H9 (cell line): ENCODE data around the gene POU2AF1. TPM values are rescaled to one million over a fixed set of nuclear protein-coding genes. Genes with fewer than 3 reads are reported as not detected.

Source experiments
- DNase-seq: peaks from one replicate; pipeline ENCODE4 v3.0.0-alpha.2; 2017
- H2AFZ ChIP-seq: one replicate; pipeline ENCODE4 v1.6.1; 2013; ENCODE audit warnings: mild to moderate bottlenecking, low read length, control low read depth, moderate library complexity
- H2AK5ac ChIP-seq: 2 replicates; pipeline ENCODE4 v1.6.1; 2013; ENCODE audit warnings: low read length, control low read depth, mixed read lengths; ENCODE audit not compliant: insufficient read length
- H2BK120ac ChIP-seq: one replicate; pipeline ENCODE4 v1.6.1; 2013; ENCODE audit warnings: low read depth, mild to moderate bottlenecking, low read length, control low read depth, inconsistent platforms; ENCODE audit not compliant: poor library complexity, severe bottlenecking
- H2BK12ac ChIP-seq: 2 replicates; pipeline ENCODE4 v1.6.1; 2013; ENCODE audit warnings: low read length, control low read depth, mixed read lengths, low read depth; ENCODE audit not compliant: insufficient read length
- H2BK15ac ChIP-seq: 2 replicates; pipeline ENCODE4 v1.6.1; 2013; ENCODE audit warnings: low read depth, low read length, control low read depth
- H2BK20ac ChIP-seq: one replicate; pipeline ENCODE4 v1.6.1; 2013; ENCODE audit warnings: low read depth, mild to moderate bottlenecking, low read length, control low read depth, inconsistent platforms; ENCODE audit not compliant: poor library complexity, severe bottlenecking
- H2BK5ac ChIP-seq: 2 replicates; pipeline ENCODE4 v1.6.1; 2013; ENCODE audit warnings: low read length, control low read depth, mixed read lengths; ENCODE audit not compliant: insufficient read length
- H3K14ac ChIP-seq: 2 replicates; pipeline ENCODE4 v1.6.1; 2013; ENCODE audit warnings: low read length, control low read depth; ENCODE audit not compliant: insufficient read depth
- H3K18ac ChIP-seq: 2 replicates; pipeline ENCODE4 v1.6.1; 2013; ENCODE audit warnings: low read depth, mild to moderate bottlenecking, mixed read lengths, low read length, control low read depth; ENCODE audit not compliant: insufficient read length
- H3K23ac ChIP-seq: 2 replicates; pipeline ENCODE4 v1.6.1; 2013; ENCODE audit warnings: low read length, control low read depth, mixed read lengths, low read depth; ENCODE audit not compliant: insufficient read length
- H3K23me2 ChIP-seq: 2 replicates; pipeline ENCODE4 v1.6.1; 2013; ENCODE audit warnings: low read depth, mild to moderate bottlenecking, mixed read lengths, low read length, control low read depth; ENCODE audit not compliant: insufficient read length, poor library complexity, severe bottlenecking
- H3K27ac ChIP-seq: 2 replicates; pipeline ENCODE4 v1.5.1; 2013; ENCODE audit warnings: low read length, control low read depth, mixed read lengths, low read depth; ENCODE audit not compliant: insufficient read length
- H3K27me3 ChIP-seq: 2 replicates; pipeline ENCODE4 v1.6.1; 2013; ENCODE audit warnings: low read length, control low read depth, inconsistent platforms; ENCODE audit not compliant: insufficient read depth
- H3K4ac ChIP-seq: 2 replicates; pipeline ENCODE4 v1.6.1; 2013; ENCODE audit warnings: low read depth, mild to moderate bottlenecking, control low read depth, inconsistent platforms, low read length, moderate library complexity
- H3K4me1 ChIP-seq: 2 replicates; pipeline ENCODE4 v1.6.1; 2013; ENCODE audit warnings: low read length, control low read depth, inconsistent platforms; ENCODE audit not compliant: insufficient read depth
- H3K4me2 ChIP-seq: 2 replicates; pipeline ENCODE4 v1.6.1; 2013; ENCODE audit warnings: low read length, control low read depth, mixed read lengths; ENCODE audit not compliant: insufficient read length, insufficient read depth
- H3K56ac ChIP-seq: 2 replicates; pipeline ENCODE4 v1.6.1; 2013; ENCODE audit warnings: low read depth, mild to moderate bottlenecking, mixed read lengths, low read length, control low read depth; ENCODE audit not compliant: insufficient read length
- H3K79me1 ChIP-seq: 2 replicates; pipeline ENCODE4 v1.6.1; 2013; ENCODE audit warnings: low read depth, mild to moderate bottlenecking, moderate library complexity, low read length, control low read depth, inconsistent platforms; ENCODE audit not compliant: insufficient read depth, poor library complexity, severe bottlenecking
- H3K79me2 ChIP-seq: 2 replicates; pipeline ENCODE4 v1.6.1; 2013; ENCODE audit warnings: low read length, control low read depth, inconsistent platforms; ENCODE audit not compliant: insufficient read depth
- H3K9ac ChIP-seq: 2 replicates; pipeline ENCODE4 v1.6.1; 2013; ENCODE audit warnings: low read length, control low read depth, mixed read lengths; ENCODE audit not compliant: insufficient read length; ENCODE audit errors: extremely low read depth
- H3K9me3 ChIP-seq: one replicate; pipeline ENCODE4 v1.6.1; 2013; ENCODE audit warnings: low read depth, low read length, inconsistent platforms; ENCODE audit not compliant: control insufficient read depth
- H3T11ph ChIP-seq: one replicate; pipeline ENCODE4 v1.6.1; 2013; ENCODE audit warnings: mild to moderate bottlenecking, low read length, control low read depth, inconsistent platforms
- H4K20me1 ChIP-seq: one replicate; pipeline ENCODE4 v1.6.1; 2013; ENCODE audit not compliant: control insufficient read depth, insufficient read length, insufficient read depth
- H4K5ac ChIP-seq: 2 replicates; pipeline ENCODE4 v1.6.1; 2013; ENCODE audit warnings: low read depth, mild to moderate bottlenecking, mixed read lengths, low read length, control low read depth; ENCODE audit not compliant: insufficient read length
- H4K8ac ChIP-seq: replicated peaks from 2 replicates; pipeline ENCODE4 v1.6.1; 2013; ENCODE audit warnings: low read length, control low read depth, mixed read lengths, low read depth; ENCODE audit not compliant: insufficient read length
- H4K91ac ChIP-seq: 2 replicates; pipeline ENCODE4 v1.6.1; 2013; ENCODE audit warnings: low read depth, mild to moderate bottlenecking, moderate library complexity, mixed read lengths, low read length, control low read depth; ENCODE audit not compliant: insufficient read length
- H3K27ac Mint-ChIP-seq, 3 experiments: 2 replicates in 2 of 3; 3 replicates in 1 of 3; pipeline ENCODE4 v1.8.0; 2020 to 2021; ENCODE audit warnings: mixed read lengths in 3 of 3, mild to moderate bottlenecking in 1 of 3, moderate library complexity in 1 of 3
- H3K27me3 Mint-ChIP-seq: 2 replicates; pipeline ENCODE4 v1.8.0; 2021; ENCODE audit warnings: low read depth, mild to moderate bottlenecking, moderate library complexity, mixed read lengths
- H3K36me3 Mint-ChIP-seq, 3 experiments: 2 replicates in 2 of 3; 3 replicates in 1 of 3; pipeline ENCODE4 v1.8.0; 2020 to 2021; ENCODE audit warnings: low read depth in 3 of 3, mixed read lengths in 3 of 3; ENCODE audit not compliant: insufficient read depth in 1 of 3
- H3K4me1 Mint-ChIP-seq, 2 experiments: 2 replicates each; pipeline ENCODE4 v1.8.0; 2020; ENCODE audit warnings: mixed read lengths in 2 of 2
- H3K4me3 Mint-ChIP-seq, 2 experiments: 2 replicates in 1 of 2; 3 replicates in 1 of 2; pipeline ENCODE4 v1.8.0; 2020 to 2021; ENCODE audit warnings: mild to moderate bottlenecking in 2 of 2, mixed read lengths in 2 of 2, moderate library complexity in 1 of 2
- H3K9me3 Mint-ChIP-seq, 2 experiments: 2 replicates in 1 of 2; 3 replicates in 1 of 2; pipeline ENCODE4 v1.8.0; 2020; ENCODE audit warnings: mild to moderate bottlenecking in 2 of 2, mixed read lengths in 2 of 2, moderate library complexity in 1 of 2
- CTCF ChIP-seq: fragments of 200-600 bp; sonication (generic); conservative IDR thresholded peaks from 3 replicates; pipeline ENCODE4 v1.8.0; 2021; ENCODE audit warnings: antibody characterized with exemption, mild to moderate bottlenecking
- WGBS: extraction: QIAGEN DNeasy Blood & Tissue Kit; methylation state at CpG from one replicate; pipeline ENCODE4 v1.1.7; 2013; ENCODE audit warnings: missing lambda C conversion rate, low lambda C conversion rate, mixed read lengths; ENCODE audit not compliant: insufficient read length; ENCODE audit errors: extremely low coverage; 5-methylcytosine and 5-hydroxymethylcytosine counted together
- total RNA-seq: library from RNA; stranded (reverse); gene quantifications from 2 replicates; pipeline ENCODE4 v1.2.1, GENCODE V29; 2021

The POU2AF1 gene
- total RNA-seq, 1 experiment from 2014 or later, result not detected

GRCh38 chr11:111360150-111361043, 18.7 kb downstream of the POU2AF1 start:
- WGBS, result no CpG with 5 or more reads among the region's 6 CpGs
- H3K9me3 Mint-ChIP-seq, result no peaks in the 10 kb centered on the region

More at GRCh38 chr11:111360150-111361043, 18.7 kb downstream of the POU2AF1 start:
- Histone ChIP-seq H3K23me2 (no peaks in the 10 kb centered on the region), H3K4me2 (no peak overlapping the region), H2BK5ac (no peak overlapping the region), H3K56ac (no peak overlapping the region), H3K4me1 (no peaks in the 10 kb centered on the region), H3K27ac (no peak overlapping the region), H2BK12ac (no peak overlapping the region), H3K79me2 (no peaks in the 10 kb centered on the region), H2AK5ac (no peak overlapping the region), H3K14ac (no peak overlapping the region), H3K79me1 (no peaks in the 10 kb centered on the region), H3K9me3 (no peaks in the 10 kb centered on the region), H3K4ac (no peak overlapping the region), H3T11ph (no peak overlapping the region), H3K9ac (no peak overlapping the region), H4K5ac (no peak overlapping the region), H2BK20ac (no peak overlapping the region), H2AFZ (no peak overlapping the region), H3K23ac (no peak overlapping the region), H4K91ac (no peak overlapping the region), H4K20me1 (no peaks in the 10 kb centered on the region), H2BK15ac (no peak overlapping the region), H3K27me3 (no peaks in the 10 kb centered on the region), H3K18ac (no peak overlapping the region), H4K8ac (no peak overlapping the region), H2BK120ac (no peak overlapping the region)
- H3K27ac Mint-ChIP-seq, result no peak overlapping the region
- no peak for DNase-seq
- H3K36me3 Mint-ChIP-seq, result no peaks in the 10 kb centered on the region
- TF ChIP-seq CTCF, result no peak
- no peaks in the 10 kb centered on the region for H3K4me1 Mint-ChIP-seq
- H3K27me3 Mint-ChIP-seq, result no peaks in the 10 kb centered on the region
- no peak overlapping the region for H3K4me3 Mint-ChIP-seq
